Panc1 (cell line): ENCODE measurements around the gene SNX9.

Experiments
- CTCF ChIP-seq: fragments of 450-650 bp; IDR thresholded peaks from 2 replicates; pipeline ENCODE4 v1.5.1; 2017; ENCODE audit warnings: mild to moderate bottlenecking
- POLR2AphosphoS5 ChIP-seq: IDR thresholded peaks from 2 replicates; pipeline ENCODE4 v1.6.1; 2012; ENCODE audit warnings: mild to moderate bottlenecking, low read depth, low read length, moderate library complexity
- SIN3A ChIP-seq: IDR thresholded peaks from 2 replicates; pipeline ENCODE4 v1.6.1; 2012; ENCODE audit warnings: low read depth, mild to moderate bottlenecking, low read length, moderate library complexity, borderline replicate concordance; ENCODE audit not compliant: insufficient read depth

GRCh38 chr6:157869673-157870302 lies 46.7 kb downstream of the SNX9 start:
- no peak for TF ChIP-seq CTCF
- TF ChIP-seq POLR2AphosphoS5 = no peak
- no peak for TF ChIP-seq SIN3A
